ENCODE measurements around the gene RIMKLA. TPM values are rescaled to one million over a fixed set of nuclear protein-coding genes. Genes with fewer than 3 reads are reported as not detected.
A peak's percentile ranks its signal among the peaks of the same experiment; 100 is the strongest.

Gene RIMKLA
- total and polyA plus RNA-seq, 2 of the 13 experiments (the other 11 are each of a cell fraction or from before 2014, with no cell fraction given), result 2.5 to 3.8 TPM

DNA sequence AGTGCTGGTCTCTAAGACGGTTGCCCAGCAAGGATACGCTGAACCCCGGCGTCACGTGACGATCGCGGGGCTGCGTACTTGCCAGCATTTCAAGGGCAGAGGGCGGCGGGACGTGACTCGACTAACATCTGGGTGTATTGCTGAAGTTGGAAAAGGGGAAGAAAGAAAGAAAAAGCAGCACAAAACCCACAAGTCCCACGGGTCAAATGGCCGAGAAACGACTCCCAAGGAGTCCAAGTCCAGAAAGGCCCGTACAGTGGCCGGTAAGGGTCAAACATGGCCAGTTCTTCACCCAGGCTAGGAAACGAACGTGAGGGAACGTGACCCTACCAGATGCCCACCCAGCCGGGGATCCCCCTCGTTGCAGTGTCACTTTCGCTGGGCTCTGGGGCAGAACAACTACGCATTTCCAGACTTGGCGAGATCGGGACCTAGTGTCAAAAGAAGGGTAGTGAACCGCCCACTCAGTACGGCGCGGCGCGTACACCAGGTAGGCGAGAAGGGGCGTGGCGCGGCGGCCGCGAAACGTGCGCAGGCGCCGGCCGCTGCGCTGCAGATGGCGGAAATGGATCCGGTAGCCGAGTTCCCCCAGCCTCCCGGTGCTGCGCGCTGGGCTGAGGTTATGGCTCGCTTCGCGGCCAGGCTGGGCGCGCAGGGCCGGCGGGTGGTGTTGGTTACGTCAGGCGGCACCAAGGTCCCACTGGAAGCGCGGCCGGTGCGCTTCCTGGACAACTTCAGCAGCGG is 75.6 kb downstream of the RIMKLA start, which contains the start of the genes PPCS and ZMYND12 (continued):
- TF ChIP-seq MYPOP (CRISPR knock-in tag; IDR thresholded peaks at IDR 0.05) (peak; percentile 80), MXD4 (CRISPR knock-in tag; IDR thresholded peaks at IDR 0.05) (peak; percentile 68; the same call in 1 of the 2 replicates), GTF3A (CRISPR knock-in tag; conservative IDR thresholded peaks at IDR 0.05) (no peak), RARA (CRISPR knock-in tag; IDR thresholded peaks at IDR 0.05) (0 out of 2 replicates have a peak, but pooled peaks have one; percentile 3), ZNF672 (CRISPR knock-in tag; IDR thresholded peaks at IDR 0.05) (no peak), ZNF614 (CRISPR knock-in tag; IDR thresholded peaks at IDR 0.05; ENCODE audit: borderline replicate concordance) (no peak; the same call in 1 of the 2 replicates), NR2F2 (IDR thresholded peaks at IDR 0.05; ENCODE audit: borderline replicate concordance, low read depth) (no peak), RAD21 (CRISPR knock-in tag; IDR thresholded peaks at IDR 0.05) (peak; percentile 51), MAFK (conservative IDR thresholded peaks at IDR 0.05 in 1 of 2, IDR thresholded peaks at IDR 0.05 in 1 of 2; ENCODE audit: low read length in 2 of 2) (no peak), DNMT3B (CRISPR knock-in tag; conservative IDR thresholded peaks at IDR 0.05) (no peak), ZNF407 (CRISPR knock-in tag; IDR thresholded peaks at IDR 0.05; ENCODE audit: not compliant biosample characterization) (peak; percentile 16), U2AF2 (IDR thresholded peaks at IDR 0.05; ENCODE audit: low read depth, low read length) (0 out of 2 replicates have a peak, but pooled peaks have one; percentile 77), ZNF607 (CRISPR knock-in tag; IDR thresholded peaks at IDR 0.05; ENCODE audit: borderline replicate concordance) (0 out of 2 replicates have a peak, but pooled peaks have one; percentile 21), SNAI1 (CRISPR knock-in tag; IDR thresholded peaks at IDR 0.05; ENCODE audit: borderline replicate concordance) (no peak; the same call in 1 of the 2 replicates), XRCC5 (optimal IDR thresholded peaks at IDR 0.05; ENCODE audit: low read length) (no peak), SOX5 (CRISPR knock-in tag; IDR thresholded peaks at IDR 0.05; ENCODE audit: borderline replicate concordance) (peak; percentile 3; the same call in 1 of the 2 replicates)
- TF ChIP-seq, protein P1, sequence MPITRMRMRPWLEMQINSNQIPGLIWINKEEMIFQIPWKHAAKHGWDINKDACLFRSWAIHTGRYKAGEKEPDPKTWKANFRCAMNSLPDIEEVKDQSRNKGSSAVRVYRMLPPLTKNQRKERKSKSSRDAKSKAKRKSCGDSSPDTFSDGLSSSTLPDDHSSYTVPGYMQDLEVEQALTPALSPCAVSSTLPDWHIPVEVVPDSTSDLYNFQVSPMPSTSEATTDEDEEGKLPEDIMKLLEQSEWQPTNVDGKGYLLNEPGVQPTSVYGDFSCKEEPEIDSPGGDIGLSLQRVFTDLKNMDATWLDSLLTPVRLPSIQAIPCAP (CRISPR knock-in tag; IDR thresholded peaks at IDR 0.05; ENCODE audit: low read depth), result no peak

Measured in HepG2 (cell line).